NCI-H774 (cell line): ENCODE results near the gene COX6B1.
A peak's percentile ranks its signal among the peaks of the same experiment; 100 is the strongest.
"Not testable (repeated sequence)": the region's sequence is repeated elsewhere in the genome, so short reads cannot be mapped to it uniquely, and the experiment has no call there.

Experiments
- DNase-seq: peaks from one replicate; lab custom pipeline; 2025; lab: John Stamatoyannopoulos, UW

COX6B1 gene

DNA sequence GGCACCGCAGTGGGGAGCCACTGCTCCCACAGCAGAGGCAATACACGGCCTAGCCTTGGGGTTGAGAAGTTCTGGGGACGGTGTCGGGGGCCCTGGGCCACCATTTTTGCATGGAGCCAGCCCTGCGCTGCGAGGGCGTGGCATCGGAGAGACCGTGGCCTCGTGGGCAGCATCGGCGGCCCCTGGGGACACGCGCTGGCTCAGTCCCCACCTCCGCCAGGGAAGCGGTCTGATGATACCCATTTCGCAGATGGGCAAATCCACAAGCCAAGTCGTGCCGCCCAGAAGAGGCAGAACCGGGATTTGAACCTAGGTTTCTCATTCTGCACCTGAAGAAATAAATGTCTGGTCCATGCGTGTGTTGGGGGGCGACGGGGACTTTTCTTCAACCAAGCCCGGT, 17.0 kb downstream of the COX6B1 start:
- DNase-seq = no peak

DNA sequence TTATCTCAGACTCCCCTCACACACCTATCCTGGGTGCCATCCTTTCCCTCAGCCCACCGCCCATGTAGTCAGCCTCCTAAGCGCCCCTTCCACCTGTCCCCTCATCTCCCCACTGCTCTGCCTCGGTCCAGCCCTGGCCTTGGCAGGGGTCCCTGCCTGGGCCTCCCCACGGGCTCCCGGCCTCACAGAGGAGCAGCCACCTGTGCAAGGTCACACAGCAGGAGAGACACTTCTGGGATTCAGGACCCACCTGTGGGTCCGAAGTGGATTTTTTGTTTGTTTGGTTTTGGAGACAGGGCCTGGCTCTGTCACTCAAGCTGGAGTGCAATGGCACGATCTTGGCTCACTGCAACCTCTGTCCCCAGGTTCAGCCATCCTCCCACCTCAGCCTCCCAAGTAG, 17.5 kb downstream of the COX6B1 start:
- DNase-seq = no peak

DNA sequence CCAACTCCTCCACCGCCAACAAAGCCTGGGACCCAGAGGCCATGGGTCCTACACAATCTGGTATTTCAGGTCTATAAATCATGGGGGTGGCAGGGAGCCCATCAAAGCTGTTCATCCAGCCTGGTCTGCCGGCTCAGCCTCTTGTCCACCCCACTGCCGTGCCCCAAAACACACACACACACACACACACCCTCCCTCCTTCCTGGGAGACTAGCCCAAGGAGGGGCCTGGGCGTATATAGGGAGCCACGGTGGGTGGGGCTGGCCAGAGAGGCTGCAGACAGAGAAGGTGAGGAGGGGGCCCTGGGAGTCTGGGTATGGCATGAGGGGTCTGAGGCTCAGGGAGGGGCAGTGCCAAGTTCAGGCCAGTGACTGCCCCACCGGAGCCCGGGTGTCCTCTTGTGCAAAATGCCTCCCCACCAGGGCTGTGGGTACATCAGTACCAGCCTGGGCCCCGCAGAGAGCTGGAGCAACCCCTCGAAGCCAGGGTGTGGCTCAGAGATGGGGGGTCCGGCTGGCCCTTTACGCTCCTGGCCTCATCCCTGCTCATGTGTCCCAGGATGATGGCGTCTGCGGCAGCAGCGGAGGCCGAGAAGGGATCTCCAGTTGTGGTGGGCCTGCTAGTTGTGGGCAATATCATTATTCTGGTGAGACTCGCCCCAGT, 18.3 kb downstream of the COX6B1 start, which contains the start of gene UPK1A:
Gene UPK1A, plus strand, starts transcription at position 267 of the 663 bp plus-strand sequence. Its CDS starts 296 bp downstream, at position 563.
- DNase-seq = no peak

DNA sequence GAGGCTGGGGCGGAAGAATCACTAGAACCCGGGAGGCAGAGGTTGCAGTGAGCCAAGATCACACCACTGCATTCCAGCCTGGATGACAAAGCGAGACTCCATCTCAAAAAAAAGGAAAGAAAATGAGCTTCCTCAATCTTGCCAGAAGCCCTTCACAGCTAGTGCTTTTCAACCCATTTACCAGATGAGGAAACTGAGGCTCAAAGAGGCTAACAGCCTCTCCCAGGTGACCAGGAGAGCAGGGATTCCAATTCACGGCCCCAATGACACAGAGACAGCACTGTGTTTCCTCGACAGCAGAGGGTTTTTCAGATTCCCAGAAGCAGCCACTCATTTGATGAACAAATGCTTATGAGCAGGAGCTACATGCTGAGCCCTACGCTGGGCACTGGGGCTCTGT, 21.4 kb downstream of the COX6B1 start:
- no peak for DNase-seq

DNA sequence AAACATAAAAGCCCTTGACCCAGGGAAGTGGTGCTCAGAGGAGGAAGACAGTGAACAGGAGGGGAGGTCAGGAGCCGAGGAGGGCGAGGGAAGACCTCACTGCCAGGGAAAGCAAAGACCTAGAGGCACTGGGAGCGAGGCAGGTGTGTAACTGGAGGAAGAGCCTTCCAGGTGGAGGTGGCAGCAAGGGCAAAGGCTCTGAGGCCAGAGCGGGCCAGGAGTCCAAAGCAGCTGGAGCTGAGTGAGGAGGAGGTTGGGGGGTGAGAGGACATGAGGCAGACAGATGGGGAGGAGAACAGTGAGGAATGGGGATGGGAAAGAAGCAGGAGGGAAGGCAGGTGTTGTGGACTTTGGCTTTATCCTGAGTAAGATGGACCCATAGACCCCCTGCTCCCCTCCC, 21.9 kb downstream of the COX6B1 start:
- DNase-seq = no peak

DNA sequence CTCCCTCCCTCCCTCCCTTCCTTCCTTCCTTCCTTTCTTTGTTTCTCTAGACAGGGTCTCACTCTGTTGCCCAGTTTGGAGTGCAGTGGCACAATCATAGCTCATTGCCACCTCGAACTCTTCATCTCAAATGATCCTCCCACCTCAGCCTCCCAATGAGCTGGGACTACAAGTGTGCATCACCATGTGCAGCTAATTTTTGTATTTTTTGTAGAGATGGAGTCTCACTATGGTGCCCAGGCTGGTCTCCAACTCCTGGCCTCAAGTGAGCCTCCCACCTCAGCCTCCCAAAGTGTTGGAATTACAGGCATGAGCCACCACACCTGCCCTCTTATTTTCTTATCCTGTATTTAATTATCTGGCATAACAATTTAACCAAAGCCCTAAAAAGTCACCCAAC, 22.6 kb downstream of the COX6B1 start:
- DNase-seq = no peak

DNA sequence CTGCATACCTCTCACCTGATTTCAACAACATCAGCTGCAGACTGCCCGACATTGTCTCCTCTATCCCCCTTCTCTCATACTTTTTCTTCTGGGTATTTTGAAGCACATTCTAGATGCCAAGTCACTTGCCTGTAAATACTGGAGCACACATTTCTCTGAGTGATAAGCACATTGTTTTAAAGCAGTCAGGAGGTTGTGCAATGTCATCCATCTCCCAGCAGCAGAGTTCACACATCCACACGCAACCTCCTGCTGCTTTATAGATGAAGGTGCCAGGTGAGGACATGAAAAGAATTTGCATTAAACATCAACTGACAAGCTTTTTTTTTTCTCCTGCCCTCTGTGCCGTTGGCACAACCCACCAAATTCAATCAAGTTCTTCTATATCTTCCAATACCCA, 23.7 kb downstream of the COX6B1 start:
- peak; percentile 1 for DNase-seq

DNA sequence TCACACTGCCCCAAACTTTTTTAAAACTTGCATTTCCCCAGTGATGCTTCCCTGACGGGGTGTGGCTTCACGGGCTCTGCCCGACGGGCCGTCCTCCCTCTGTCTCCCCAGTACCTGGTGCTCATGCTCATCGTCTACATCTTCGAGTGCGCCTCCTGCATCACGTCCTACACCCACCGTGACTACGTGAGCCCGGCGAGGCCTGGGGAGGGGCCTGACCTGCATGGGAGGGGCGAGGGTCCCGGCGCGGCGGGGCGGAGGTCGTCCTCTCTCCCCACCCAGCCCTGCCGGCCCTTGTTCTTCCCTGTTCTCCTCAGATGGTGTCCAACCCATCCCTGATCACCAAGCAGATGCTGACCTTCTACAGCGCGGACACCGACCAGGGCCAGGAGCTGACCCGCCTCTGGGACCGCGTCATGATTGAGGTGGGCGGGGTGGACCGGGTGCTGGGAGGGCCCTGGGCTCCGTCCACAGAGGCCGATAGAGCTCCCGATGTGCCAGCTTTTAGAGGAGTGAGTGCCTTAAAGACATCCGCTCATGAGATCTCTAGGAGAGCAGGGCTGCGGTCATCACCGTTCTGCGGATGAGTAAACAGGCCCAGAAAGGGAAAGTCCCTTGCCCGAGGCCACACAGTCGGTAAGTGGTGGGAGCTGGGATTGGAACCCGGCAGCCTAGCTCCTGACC, 25.1 kb downstream of the COX6B1 start:
- DNase-seq = peak; percentile 25

DNA sequence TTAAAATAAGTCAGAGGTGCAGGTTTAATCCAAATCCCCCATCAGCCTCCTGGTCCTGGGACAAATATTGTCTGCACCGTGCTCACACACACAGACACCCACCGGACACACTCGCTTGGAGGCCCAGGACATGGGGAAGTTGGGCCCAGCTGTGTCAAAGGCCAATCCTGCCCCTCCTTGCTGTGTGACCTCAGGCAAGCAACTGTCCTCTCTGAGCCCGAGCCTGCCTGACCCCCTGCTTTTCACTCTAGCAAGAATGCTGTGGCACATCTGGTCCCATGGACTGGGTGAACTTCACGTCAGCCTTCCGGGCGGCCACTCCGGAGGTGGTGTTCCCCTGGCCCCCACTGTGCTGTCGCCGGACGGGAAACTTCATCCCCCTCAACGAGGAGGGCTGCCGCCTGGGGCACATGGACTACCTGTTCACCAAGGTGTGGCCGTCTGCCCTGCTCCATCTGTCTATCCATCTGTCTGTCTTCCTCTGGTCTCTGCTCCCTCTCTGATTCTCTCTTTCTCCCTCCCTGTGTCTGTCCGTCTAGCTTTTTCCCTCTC, 27.5 kb downstream of the COX6B1 start:
- DNase-seq = no peak

DNA sequence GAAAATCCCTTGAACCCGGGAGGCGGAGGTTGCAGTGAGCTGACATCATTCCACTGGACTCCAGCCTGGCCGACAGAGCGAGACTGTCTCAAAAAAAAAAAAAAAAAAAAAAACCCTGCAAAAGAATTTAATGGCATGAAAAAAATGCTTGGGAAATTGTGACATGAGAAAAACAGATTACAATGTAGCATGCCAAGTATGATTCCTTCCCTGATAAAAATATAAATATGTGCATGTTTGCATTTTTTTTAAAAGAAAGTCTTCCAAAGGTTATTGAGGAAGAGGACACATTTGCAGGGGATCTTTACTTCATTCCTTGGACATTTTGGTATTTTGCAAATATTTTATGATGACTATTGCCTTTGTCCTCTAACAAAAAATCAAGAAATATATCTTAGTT, 41.7 kb downstream of the COX6B1 start:
- no peak for DNase-seq

DNA sequence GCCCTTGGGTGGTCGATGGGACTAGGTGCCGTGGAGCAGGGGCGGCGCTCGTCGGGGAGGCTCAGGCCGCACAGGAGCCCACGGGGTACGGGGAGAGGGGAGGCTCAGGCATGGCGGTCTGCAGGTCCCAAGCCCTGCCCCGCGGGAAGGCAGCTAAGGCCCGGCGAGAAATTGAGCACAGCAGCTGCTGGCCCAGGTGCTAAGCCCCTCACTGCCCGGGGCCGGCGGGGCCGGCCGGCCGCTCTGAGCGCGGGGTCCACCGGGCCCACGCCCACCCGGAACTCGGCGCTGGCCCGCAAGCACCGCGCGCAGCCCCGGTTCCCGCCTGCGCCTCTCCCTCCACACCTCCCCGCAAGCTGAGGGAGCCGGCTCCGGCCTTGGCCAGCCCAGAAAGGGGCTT, 43.0 kb downstream of the COX6B1 start:
- not testable (repeated sequence) for DNase-seq

DNA sequence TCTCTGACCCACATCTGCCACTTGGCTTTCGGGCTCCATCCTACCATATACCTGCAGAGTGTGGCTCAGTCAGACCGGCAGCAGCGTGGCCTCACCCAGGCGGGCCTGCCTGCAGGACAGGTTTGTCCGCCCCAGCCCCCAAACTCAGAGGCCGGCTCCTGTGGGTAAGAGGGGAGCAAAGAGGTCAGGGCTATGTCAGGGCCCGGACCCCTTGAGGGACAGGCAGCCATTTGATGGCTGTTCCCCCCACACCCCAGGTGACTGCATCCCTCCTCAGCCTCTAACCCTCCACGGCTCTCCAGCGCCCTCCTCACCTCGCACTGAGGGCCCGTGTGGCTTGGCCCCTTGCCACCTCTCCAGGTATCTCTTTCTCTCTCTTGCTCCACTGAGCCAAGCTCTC, 43.9 kb downstream of the COX6B1 start:
- no peak for DNase-seq

DNA sequence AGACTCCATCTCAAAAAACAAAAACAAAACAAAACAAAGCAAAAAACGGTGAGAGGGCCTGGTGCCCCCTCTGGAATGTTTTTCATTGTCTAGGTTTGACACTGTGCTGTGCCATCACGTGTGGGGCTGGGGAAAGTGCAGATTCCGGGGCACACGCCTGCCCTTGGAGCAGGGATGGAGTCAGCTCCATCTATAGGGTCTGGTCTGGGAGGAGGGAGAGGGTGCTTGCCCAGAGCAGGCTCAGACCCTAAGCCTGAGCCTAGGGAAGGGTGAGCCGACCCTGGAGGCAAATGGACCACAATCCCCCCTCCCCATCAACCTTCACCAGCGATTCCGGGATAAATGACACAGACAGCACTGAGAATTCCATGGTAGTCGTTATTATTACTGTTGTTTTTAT, 45.3 kb downstream of the COX6B1 start:
- DNase-seq = no peak

DNA sequence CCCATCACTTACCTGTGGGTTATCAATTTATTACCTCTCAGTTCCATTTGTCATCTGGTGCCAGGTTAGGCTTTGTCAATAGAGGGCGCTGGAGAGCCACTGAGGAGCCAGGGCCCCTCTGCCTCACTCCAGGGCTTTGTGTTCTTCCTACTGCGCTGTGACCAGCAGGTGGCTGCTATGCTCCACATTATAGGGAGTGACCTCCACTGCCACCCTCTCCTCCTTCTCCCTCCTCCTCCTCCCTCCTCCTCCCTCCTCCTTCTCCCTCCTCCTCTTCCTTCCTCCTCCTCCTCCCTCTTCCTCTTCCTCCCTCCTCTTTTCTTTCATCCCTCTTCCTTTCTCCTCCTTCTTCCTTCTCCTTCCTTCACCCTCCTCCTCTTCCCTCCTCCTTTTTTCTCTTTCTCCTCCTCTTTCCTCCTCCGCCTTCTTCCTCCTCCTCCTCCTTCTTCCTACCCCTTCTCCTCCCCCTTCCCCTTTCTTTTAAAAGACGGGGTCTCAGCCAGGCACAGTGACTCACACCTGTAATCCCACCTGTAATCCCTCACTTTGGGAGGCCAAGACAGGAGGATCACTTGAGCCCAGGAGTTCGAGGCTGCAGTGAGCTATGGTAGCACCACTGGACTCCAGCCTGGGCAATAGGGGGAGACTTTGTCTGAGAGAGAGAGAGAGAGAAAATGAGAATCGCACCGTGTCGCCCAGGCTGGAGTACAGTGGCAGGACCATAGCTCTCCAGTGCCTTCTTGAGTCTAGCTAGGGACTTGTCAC, 45.9 kb downstream of the COX6B1 start:
- peak; percentile 80 for DNase-seq

DNA sequence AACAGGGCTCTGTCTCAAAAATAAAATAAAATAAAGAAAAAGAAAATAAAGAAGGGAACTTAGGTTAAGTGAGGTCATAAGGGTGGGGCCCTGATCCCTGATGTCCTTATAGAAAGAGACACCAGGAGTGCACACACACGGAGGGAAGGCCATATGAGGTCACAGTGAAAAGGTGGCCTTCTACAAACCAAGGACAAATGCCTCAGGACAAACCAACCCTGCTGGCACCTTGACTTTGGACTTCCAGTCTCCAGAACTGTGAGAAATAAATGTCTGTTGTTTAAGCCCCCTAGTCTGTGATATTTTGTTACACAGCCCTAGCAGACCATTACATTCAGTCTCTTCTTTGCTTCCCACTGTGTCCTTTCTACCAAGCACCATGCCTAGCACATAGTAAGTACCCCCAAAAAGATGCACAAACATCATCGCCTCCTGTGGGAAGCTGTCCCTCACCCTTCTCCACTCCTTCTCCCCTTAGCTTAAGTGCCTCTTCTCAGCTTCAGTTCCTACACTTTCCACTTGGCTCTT, 47.8 kb downstream of the COX6B1 start:
- no peak for DNase-seq

DNA sequence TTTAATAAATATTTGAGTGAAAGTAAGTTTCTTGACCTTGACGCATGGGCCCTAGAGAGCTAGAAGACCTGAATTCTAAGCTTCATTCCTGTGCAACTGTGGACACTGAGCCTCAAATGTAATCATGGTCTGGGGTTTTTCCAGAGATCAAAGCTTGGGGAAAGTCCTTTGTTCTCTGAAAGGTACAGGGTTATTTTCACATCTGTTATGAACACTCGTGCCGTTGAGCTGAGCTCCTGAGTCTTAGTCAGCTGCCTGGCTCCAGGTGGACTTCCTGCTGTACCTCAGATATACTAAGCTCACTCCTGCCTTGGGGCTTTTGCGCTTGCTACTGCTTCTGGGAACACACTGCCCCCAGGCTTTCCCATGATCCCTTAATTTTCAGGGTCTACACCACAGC, 48.7 kb downstream of the COX6B1 start:
- no peak for DNase-seq

DNA sequence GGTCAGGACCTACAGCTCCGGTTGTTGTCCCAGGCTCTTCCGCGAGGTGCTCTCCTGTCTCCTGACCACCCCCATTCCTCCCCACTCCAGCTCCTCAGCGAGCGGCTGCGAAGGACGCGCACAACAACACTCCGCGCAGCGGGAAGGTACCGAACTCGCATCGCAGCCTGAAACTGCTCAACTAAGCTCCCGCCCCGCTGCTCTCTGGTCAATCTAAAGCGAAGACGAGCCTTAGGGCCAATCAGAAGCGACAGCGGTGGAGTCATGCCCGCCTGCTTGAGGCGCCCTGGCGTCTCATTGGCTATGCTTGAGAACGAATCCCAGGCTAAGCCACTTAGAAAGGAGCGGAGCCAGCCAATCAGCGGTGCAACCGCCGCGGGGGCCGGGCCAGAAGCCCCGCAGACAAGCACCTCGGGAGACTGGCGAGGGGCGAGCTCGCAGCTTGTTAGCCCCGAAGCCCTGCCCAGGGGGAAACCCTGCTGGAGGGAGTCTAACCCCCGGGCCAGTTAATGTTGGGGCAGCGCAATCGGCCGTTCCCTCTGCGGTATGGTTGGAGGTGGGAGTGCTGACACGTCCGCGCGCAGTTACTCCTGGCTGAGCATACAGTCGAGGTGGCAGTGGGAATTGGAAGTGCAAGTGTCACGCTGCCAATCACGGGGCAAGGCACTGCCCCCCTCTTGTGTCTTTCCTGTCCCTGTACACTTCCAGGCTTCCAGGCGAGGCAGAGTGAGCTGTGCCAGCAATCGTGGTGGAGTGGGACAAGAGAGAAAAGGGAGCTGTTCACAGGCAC, 54.3 kb downstream of the COX6B1 start:
- peak; percentile 98 for DNase-seq

DNA sequence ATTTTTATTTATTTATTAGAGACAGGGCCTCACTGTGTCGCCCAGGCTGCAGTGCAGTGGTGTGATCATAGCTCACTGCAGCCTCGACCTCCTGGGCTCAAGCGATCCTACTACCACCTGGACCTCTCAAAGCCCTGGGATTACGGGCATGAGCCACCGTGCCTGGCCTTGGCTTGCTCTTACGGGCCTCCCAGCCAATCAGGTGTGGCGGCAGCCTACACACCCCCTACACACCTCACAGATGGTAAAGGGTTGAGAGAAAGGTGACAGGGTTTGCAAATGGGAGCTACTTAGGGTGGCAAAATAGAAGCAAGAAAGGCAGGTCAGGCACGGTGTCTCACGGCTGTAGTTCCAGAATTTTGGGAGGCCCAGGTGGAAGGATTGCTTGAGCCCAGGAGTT, 55.2 kb downstream of the COX6B1 start:
- DNase-seq = peak; percentile 22

DNA sequence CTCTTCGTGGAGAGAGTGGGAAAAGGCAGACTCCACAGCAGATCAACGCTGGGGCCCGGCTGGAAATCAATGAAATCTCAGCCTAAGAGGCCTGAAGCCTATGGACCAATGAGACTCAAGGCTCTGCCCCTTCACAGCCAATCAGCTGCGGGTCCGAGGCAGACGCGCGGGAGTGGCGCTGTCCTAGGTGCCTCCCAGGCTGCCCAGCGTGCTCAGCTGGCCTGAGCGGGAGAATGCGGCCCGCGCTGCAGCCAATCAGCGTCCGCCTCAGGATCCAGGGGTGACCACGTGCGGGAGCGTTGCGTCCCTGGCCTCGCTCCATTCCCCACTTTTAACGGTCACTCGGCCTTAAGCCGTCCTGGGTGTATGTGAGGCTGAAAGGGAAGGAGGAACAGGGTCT, 56.1 kb downstream of the COX6B1 start, which contains the start of gene ZBTB32:
Gene ZBTB32, plus strand, starts transcription at position 341 of the 400 bp plus-strand sequence. CDS start 10,069 bp downstream, outside the sequence.
- DNase-seq = peak; percentile 3
